Sigmoid colon (tissue), 4 donors: ENCODE data around the gene IFI44L.

ENCODE experiments used
- CTCF ChIP-seq, 4 experiments: fragments of 450-650 bp in 3 of 4; fragments of 200-600 bp in 1 of 4; IDR thresholded peaks; one replicate each; pipeline ENCODE4 v1.5.1; 2016 to 2019; ENCODE audit warnings: antibody characterized with exemption in 4 of 4, mild to moderate bottlenecking in 3 of 4, moderate library complexity in 2 of 4
- POLR2A ChIP-seq, 2 donors: fragments of 450-650 bp; IDR thresholded peaks; one replicate each; pipeline ENCODE4 v1.6.1; 2016; ENCODE audit warnings: antibody characterized with exemption in 2 of 2, mild to moderate bottlenecking in 2 of 2, moderate library complexity in 2 of 2
- POLR2AphosphoS5 ChIP-seq, 4 donors: sonication (generic); formaldehyde crosslinking; IDR thresholded peaks; one replicate each; pipeline ENCODE4 v1.6.1; 2017; ENCODE audit warnings: antibody characterized with exemption in 4 of 4

- TF ChIP-seq CTCF (IDR thresholded peaks at IDR 0.05) (no peak), POLR2A (IDR thresholded peaks at IDR 0.05) (no peak), POLR2AphosphoS5 (IDR thresholded peaks at IDR 0.05) (no peak)
Observed at GRCh38 chr1:78570539-78570938, 49.7 kb upstream of the IFI44L start.
